AG09309 (cell line): Measurements from ENCODE around the gene CD96.

Experiments used
- DNase-seq: peaks from one replicate; pipeline ENCODE4 v3.0.0-alpha.2; 2010; ENCODE audit warnings: low read depth
- H3K4me3 ChIP-seq: 2 replicates; pipeline ENCODE4 v1.5.1; 2011; ENCODE audit warnings: mild to moderate bottlenecking, low read depth, low read length, moderate library complexity; ENCODE audit not compliant: control insufficient read depth
- CTCF ChIP-seq: IDR thresholded peaks from 2 replicates; pipeline ENCODE4 v1.5.1; 2011; ENCODE audit warnings: mild to moderate bottlenecking, low read depth, low read length, inconsistent platforms; ENCODE audit not compliant: insufficient read depth, control insufficient read depth; ENCODE audit errors: missing control alignments

CD96 gene

GRCh38 chr3:111581403-111582119 is 39.6 kb downstream of the CD96 start:
- no peak for TF ChIP-seq CTCF
- H3K4me3 ChIP-seq: no peak overlapping the region
- DNase-seq: no peak

- TF ChIP-seq CTCF: no peak
- peak; percentile 68 for DNase-seq
- no peak overlapping the region for H3K4me3 ChIP-seq
These were observed 40.1 kb downstream of the CD96 start for GRCh38 chr3:111582120-111582474.

- TF ChIP-seq CTCF: no peak
- no peak for DNase-seq
- H3K4me3 ChIP-seq: no peak overlapping the region
These were observed 42.7 kb downstream of the CD96 start for GRCh38 chr3:111584744-111585143.

GRCh38 chr3:111585217-111585616 is 43.2 kb downstream of the CD96 start:
- no peak for TF ChIP-seq CTCF
- H3K4me3 ChIP-seq: no peak overlapping the region
- no peak for DNase-seq

GRCh38 chr3:111588527-111588926 is 46.5 kb downstream of the CD96 start:
- no peak overlapping the region for H3K4me3 ChIP-seq
- no peak for DNase-seq
- TF ChIP-seq CTCF: no peak

GRCh38 chr3:111589303-111590142 is 47.5 kb downstream of the CD96 start:
- no peak overlapping the region for H3K4me3 ChIP-seq
- DNase-seq: no peak
- TF ChIP-seq CTCF: no peak
